Ascending aorta (tissue), 2 donors: Measurements from ENCODE around the gene FZD8. TPM values are rescaled to one million over a fixed set of nuclear protein-coding genes. Genes with fewer than 3 reads are reported as not detected.

ENCODE experiments used
- DNase-seq, 2 donors: peaks; one replicate each; pipeline ENCODE4 v3.0.0-alpha.2; 2019; ENCODE audit warnings: low spot score in 2 of 2
- H3K27ac ChIP-seq, 2 donors: fragments of 200-600 bp; sonication (generic); one replicate each; pipeline ENCODE4 v1.5.1; 2016 to 2017; ENCODE audit warnings: mild to moderate bottlenecking in 1 of 2
- H3K27me3 ChIP-seq: fragments of 200-600 bp; sonication (generic); one replicate; pipeline ENCODE4 v1.5.1; 2017
- H3K36me3 ChIP-seq, 2 donors: fragments of 200-600 bp; sonication (generic); one replicate each; pipeline ENCODE4 v1.5.1; 2016
- H3K4me1 ChIP-seq, 2 donors: fragments of 200-600 bp; sonication (generic); one replicate each; pipeline ENCODE4 v1.5.1; 2016 to 2017; ENCODE audit warnings: mild to moderate bottlenecking in 1 of 2
- H3K4me3 ChIP-seq, 2 donors: fragments of 200-600 bp; sonication (generic); one replicate each; pipeline ENCODE4 v1.5.1; 2016 to 2017; ENCODE audit warnings: mild to moderate bottlenecking in 1 of 2
- H3K9me3 ChIP-seq, 2 donors: fragments of 200-600 bp; sonication (generic); one replicate each; pipeline ENCODE4 v1.5.1; 2016
- intact Hi-C: fragments of 100-400 bp; cut with DNase I; formaldehyde crosslinking; loops from one replicate; pipeline ENCODE4 v1.15.1; 2023
- total RNA-seq: library from RNA; depleted of rRNA; stranded (reverse); fragments of >200 nt; gene quantifications from one replicate; pipeline ENCODE4 v1.1.0, GENCODE V29; 2016
- TF ChIP-seq, protein P1 (sequence below), 3 experiments: fragments of 200-600 bp in 2 of 3; fragments of 450-650 bp in 1 of 3; sonication (generic) in 2 of 3; IDR thresholded peaks; one replicate each; pipeline ENCODE4 v1.5.1; 2016 to 2019; ENCODE audit warnings: antibody characterized with exemption in 3 of 3, mild to moderate bottlenecking in 1 of 3, moderate library complexity in 1 of 3

FZD8 gene
- total RNA-seq, 1 donor from 2014 or later = 23.0 TPM

- H3K27ac ChIP-seq = peak overlapping the region; percentile 45 to 65
- TF ChIP-seq, protein P1, sequence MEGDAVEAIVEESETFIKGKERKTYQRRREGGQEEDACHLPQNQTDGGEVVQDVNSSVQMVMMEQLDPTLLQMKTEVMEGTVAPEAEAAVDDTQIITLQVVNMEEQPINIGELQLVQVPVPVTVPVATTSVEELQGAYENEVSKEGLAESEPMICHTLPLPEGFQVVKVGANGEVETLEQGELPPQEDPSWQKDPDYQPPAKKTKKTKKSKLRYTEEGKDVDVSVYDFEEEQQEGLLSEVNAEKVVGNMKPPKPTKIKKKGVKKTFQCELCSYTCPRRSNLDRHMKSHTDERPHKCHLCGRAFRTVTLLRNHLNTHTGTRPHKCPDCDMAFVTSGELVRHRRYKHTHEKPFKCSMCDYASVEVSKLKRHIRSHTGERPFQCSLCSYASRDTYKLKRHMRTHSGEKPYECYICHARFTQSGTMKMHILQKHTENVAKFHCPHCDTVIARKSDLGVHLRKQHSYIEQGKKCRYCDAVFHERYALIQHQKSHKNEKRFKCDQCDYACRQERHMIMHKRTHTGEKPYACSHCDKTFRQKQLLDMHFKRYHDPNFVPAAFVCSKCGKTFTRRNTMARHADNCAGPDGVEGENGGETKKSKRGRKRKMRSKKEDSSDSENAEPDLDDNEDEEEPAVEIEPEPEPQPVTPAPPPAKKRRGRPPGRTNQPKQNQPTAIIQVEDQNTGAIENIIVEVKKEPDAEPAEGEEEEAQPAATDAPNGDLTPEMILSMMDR (IDR thresholded peaks at IDR 0.05) = peak; percentile 31 to 43 (median 38)
- intact Hi-C loops = loop anchor here (5.0 to 10.0 kb wide), 5 partner anchors 303 to 852 kb away; partner anchors contain the start of gene CCNY
- DNase-seq = peak in 1 of 2 donors; percentile 79
- no peaks in the 10 kb centered on the region for H3K27me3 ChIP-seq
- H3K4me3 ChIP-seq = peak overlapping the region; percentile 55 to 73
- H3K9me3 ChIP-seq = no peaks in the 10 kb centered on the region
- no peaks in the 10 kb centered on the region for H3K36me3 ChIP-seq
- peaks cover 0 to 6% of the 10 kb centered on the region in 2 donors for H3K4me1 ChIP-seq
Observed at GRCh38 chr10:35640474-35640873, 1.6 kb downstream of the FZD8 start.

GRCh38 chr10:35639728-35640401 lies 2.2 kb downstream of the FZD8 start:
- peak overlapping the region; percentile 55 to 73 for H3K4me3 ChIP-seq
- intact Hi-C loops = loop anchor here (5.0 to 10.0 kb wide), 7 partner anchors 303 to 1242 kb away; partner anchors contain the start of gene CCNY
- H3K4me1 ChIP-seq = peaks cover 0 to 6% of the 10 kb centered on the region in 2 donors
- no peaks in the 10 kb centered on the region for H3K9me3 ChIP-seq
- DNase-seq = no peak
- TF ChIP-seq, protein P1 (IDR thresholded peaks at IDR 0.05) = peak in 1 of 3 experiments; percentile 15
- H3K27me3 ChIP-seq = no peaks in the 10 kb centered on the region
- H3K27ac ChIP-seq = peak overlapping the region in 1 of 2 donors; percentile 65
- H3K36me3 ChIP-seq = no peaks in the 10 kb centered on the region

DNA sequence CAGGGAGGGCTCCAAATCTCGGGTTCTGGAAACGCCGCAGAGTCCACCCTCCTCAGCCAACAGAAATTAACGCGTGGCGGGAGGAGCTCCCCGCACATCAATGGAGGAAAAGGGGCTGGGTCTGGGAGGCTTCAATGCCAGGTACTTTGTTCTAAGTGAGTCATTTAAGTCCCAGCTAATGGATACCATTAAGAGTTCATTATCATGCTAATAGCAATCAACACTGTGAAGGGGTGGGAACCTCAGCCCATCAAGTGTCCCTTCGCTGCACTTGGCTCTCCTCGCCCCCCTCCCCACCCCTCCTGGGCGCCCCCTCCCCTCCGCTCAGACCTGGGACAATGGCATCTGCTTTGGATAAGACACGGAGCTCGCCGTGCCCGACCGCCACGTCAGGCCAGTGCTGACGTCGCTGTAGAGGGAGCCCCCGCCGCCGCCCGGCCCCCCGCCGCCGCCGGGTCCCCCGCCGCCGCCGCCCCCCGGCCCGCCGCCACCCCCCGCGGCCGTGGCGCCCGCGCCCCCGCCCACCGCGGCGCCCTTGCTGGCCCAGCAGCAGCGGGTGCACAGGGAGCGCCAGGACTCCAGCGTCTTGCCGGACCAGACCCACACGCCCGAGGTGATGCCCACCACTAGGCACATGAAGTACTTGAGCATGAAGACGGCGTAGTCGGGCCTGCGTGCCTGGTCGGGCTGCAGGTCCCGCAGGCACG lies 2.9 kb downstream of the FZD8 start:
- intact Hi-C loops = loop anchor here (5.0 to 10.0 kb wide), 2 partner anchors 616 to 1243 kb away; no protein-coding TSS in a partner anchor
- H3K4me1 ChIP-seq = peaks cover 0 to 4% of the 10 kb centered on the region in 2 donors
- TF ChIP-seq, protein P1 (IDR thresholded peaks at IDR 0.05) = no peak
- H3K36me3 ChIP-seq = no peaks in the 10 kb centered on the region
- DNase-seq = no peak
- H3K9me3 ChIP-seq = no peaks in the 10 kb centered on the region
- H3K27me3 ChIP-seq = no peaks in the 10 kb centered on the region
- H3K4me3 ChIP-seq = peak overlapping the region; percentile 55 to 73
- peak overlapping the region; percentile 11 to 34 for H3K27ac ChIP-seq

DNA sequence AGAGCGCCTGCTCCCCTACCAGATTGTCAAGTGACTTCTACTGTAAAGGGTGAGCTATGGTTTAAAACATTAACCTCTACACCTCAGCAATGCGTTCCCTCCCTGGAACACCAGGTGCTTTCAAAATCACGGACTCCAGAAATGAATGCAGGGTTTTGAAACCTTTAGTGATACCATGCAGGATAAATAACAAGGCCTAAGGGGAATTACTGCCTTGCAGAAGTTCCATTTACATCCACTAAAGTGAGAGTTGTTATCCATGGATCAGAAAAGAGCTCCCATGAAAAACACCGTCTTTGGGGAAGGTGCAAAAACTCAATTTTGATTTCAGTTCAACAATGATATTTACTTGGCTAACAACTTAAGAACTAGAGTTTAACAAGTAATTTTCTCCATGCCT lies 4.0 kb downstream of the FZD8 start:
- H3K9me3 ChIP-seq = no peaks in the 10 kb centered on the region
- no peaks in the 10 kb centered on the region for H3K27me3 ChIP-seq
- no peak overlapping the region for H3K27ac ChIP-seq
- TF ChIP-seq, protein P1 (IDR thresholded peaks at IDR 0.05) = no peak
- peak overlapping the region in 1 of 2 donors; percentile 55 for H3K4me3 ChIP-seq
- H3K36me3 ChIP-seq = no peaks in the 10 kb centered on the region
- intact Hi-C loops = loop anchor here (5.0 to 10.0 kb wide), 2 partner anchors 617 to 1244 kb away; no protein-coding TSS in a partner anchor
- H3K4me1 ChIP-seq = peaks cover 0 to 4% of the 10 kb centered on the region in 2 donors
- no peak for DNase-seq

GRCh38 chr10:35637462-35637861 lies 4.6 kb downstream of the FZD8 start:
- Histone ChIP-seq H3K4me3 (peak overlapping the region in 1 of 2 donors; percentile 55), H3K27me3 (no peaks in the 10 kb centered on the region), H3K4me1 (peaks cover 0 to 4% of the 10 kb centered on the region in 2 donors), H3K9me3 (no peaks in the 10 kb centered on the region), H3K36me3 (no peaks in the 10 kb centered on the region), H3K27ac (no peak overlapping the region)
- TF ChIP-seq, protein P1 (IDR thresholded peaks at IDR 0.05) = no peak
- no peak for DNase-seq
- intact Hi-C loops = loop anchor here (2.0 to 10.0 kb wide), 3 partner anchors 617 to 1245 kb away; no protein-coding TSS in a partner anchor
